ENCODE results near the gene CRP.
"Not testable (repeated sequence)": the region's sequence is repeated elsewhere in the genome, so short reads cannot be mapped to it uniquely, and the experiment has no call there.

Gene CRP, protein sequence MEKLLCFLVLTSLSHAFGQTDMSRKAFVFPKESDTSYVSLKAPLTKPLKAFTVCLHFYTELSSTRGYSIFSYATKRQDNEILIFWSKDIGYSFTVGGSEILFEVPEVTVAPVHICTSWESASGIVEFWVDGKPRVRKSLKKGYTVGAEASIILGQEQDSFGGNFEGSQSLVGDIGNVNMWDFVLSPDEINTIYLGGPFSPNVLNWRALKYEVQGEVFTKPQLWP

DNA sequence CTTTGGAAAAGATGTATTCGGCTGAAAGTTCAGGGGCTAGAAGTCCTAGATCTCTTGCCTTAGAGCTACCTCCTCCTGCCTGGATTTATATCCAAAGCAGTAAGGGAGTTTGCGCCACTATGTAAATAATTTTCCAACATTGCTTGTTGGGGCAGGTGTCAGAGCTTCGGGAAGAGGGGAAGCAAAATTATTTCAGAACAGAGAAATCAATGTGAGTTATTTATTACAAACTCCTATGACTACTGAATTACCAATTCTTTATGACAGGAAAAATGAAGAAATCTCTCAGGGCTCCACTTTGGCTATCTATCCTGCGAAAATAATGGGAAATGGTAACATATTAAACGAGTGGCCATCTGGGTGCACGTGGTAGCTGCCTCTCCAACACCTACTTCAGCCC, at the start of gene CRP:
Gene CRP (minus strand): TSS at position 61 of the 400 bp plus-strand sequence. CDS start 104 bp downstream, outside the sequence.
- DNase-seq: no peak

DNA sequence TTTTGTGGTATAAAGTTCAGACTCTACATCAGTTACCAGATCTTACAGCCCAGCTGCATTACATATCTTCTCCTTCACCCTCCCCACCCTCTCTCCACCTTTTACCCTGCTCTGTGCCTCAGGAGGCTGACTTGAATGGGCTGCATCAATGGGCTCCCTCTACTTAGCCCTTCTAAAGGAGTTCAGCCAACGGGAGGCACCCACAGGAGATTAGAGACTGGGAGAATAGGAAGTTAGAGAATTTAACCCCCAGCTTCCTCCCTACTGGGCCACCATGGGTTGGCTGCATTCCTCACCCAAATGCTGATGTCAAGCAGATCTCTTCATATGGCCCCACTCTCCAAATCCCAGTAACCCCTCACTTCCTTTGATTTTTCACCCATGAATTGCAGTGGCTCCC, 49.3 kb upstream of the CRP start:
- no peak for DNase-seq

DNA sequence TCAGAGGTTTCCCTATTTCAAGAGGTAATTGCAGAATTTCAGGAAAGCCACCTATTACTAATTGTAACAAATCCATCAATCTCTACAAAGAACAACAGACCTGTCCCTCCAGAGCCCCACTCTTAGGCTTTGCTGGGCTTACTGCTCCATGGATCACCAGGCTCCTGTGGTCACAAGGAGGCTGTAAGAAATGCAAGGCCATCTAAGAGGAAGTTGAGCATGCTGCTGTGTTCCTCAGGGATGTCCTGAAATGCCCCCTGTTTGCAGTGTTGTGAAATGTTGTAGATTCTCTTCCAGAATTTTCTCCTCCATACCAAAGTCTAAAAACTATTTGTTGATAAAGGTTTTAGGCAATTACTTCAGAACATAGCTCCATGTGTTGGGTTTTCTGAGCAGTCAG, 42.0 kb upstream of the CRP start:
- no peak for DNase-seq

DNA sequence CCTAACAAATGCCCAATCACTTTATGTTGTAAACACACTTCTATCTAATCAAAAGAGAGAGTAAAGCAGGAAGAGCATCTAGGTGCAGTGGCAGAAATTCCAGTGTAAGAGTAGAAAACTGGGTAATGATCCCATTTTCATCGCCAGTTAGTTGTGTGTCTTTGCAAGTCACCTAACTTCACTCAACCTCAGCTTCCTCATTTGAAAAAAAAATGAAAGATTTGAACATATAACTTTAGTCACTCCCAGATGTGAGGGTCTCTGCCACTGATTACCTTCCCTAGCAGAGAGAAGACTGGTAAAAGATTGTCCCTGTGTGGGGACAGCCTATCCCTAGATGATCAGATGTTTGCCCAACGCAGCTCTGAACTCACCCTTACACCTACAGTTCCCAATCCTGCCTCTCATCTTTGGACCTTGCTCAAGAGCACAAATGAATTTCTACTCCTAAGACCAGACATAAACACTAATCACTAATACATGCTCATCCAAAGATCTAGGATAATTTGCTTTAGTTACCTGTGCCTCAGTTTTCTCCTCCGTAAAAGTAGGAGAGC, 41.1 kb upstream of the CRP start:
- no peak for DNase-seq

DNA sequence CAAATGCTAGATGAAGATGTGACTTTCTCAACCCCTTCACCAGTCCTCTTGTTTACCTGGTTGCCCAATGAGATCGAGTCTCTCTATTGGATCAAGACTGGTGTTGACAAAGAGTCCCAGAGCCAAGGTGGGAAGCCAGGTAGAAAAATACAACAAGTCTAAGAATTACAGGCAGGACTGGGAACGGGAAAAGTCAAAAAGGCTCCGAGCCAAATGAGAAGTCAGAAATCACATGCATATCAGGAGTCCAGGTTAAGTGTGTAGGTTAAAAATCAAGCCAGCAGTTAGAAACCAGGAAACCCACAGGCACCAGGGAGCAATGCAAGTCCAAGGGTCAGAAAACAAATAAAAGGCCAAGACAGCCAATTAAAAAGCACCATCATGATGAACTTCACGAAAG, 39.0 kb upstream of the CRP start:
- DNase-seq: no peak

DNA sequence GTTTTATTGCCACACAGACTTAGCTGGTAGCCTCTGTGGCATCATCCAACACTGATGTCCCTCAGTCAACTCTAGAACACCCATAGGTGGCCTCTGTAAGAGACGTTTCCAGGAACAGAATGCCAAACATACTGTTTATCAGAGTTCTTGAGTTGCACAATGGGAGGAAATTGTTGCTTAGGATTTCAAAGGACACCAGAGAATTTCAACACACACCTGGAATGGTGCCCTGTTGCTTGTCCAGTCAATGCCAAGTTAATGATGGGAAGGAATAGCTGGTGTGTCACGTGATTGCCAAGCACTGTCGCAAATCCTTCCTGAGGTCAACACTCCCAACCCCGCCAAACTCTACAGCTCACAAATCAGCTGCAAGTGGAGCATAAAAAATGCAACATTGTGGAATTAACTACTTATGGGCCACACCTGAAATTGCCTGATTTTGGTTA, 37.8 kb upstream of the CRP start:
- no peak for DNase-seq

DNA sequence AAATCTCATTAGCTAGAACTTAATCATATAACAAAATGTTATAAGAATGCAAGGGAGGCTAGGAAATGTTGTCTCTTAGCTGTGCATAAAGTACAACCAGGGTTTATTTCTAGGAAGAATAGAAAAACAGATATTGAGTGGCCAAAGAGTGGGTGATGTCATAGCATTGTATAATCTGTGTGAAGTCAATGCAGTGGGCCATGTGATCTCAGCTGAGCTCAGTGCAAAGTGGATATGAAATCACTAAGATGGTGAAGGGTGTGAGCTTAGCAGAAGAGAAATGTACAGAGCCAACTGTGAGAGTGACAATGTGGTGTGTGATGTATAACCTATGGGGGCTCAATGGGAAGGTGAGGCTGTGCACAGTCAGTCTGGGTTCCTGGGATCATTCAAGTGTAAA, 36.6 kb upstream of the CRP start:
- DNase-seq: no peak

DNA sequence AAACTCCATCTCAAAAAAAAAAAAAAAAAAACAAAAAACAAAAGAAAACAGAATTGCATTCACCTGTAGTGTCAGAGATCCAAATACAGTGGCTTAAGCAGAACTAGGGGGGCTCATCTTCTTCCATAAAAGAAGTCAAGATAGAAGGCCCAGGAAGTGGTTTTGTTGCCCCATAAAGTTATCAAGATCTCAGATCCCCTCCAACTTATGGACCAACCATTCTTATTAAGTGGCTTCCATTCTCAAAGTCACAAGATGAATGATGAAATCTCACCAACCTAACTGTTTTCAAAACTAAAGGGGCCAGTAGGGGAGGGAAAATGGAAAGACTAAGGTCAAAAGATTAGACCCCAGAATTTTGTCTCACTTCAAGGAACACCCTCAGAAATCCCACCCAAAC, 36.2 kb upstream of the CRP start:
- DNase-seq: no peak

DNA sequence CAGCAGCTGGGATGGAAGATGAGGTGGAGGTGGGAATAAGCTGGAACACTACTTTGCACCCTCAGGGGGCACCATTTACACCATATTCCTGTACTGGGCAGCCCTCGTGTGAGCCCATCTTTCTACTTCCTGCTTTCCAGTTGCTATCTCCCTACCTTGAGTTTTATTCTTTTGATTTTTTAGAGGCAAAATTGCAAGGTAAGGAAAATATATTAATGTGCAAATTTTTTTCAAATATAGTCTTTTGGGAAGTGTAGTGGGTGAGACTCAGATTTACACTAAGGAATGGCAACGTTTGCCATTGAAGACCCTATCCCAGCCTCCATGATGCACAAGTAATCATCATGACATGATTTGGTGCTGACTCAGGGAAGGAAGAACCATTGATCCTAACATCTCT, 35.2 kb upstream of the CRP start:
- no peak for DNase-seq

DNA sequence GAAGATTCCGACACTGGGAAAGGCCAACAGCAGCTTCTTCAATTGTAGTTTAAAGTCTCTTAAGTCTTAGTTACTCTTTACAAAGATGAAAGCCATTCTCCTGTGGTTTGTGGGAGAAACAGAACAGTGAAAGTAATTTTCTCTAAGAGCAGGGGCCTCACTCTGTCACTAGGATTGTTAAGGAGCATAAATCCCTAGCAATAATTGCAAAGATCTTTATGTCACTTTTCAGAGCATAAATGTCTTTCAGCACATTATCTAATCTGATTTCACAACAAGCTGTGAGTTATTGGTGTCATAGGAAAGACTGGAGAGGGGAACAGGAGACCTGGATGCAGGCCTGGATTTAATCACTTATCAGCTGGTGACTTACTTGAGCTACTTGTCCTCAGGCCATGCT, 34.0 kb upstream of the CRP start:
- DNase-seq: no peak

DNA sequence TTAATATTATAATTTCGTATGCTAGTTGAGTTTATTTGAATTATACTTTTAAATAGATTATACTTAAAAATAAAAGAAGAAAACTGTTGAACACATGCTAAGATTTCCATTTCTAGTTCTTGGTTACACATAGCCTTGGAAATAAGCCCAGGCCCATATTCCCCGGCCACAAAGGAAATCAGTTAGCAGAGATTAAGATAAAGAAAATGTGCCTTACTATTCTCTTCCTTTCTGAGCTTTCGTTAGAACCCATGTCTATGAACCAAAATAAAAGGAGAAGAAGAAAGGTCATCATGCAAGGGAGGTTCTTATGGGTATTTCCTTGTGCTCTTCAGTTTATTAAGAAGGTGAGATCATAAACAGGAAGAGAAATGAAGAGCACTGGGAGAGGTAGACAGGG, 32.3 kb upstream of the CRP start:
- no peak for DNase-seq

DNA sequence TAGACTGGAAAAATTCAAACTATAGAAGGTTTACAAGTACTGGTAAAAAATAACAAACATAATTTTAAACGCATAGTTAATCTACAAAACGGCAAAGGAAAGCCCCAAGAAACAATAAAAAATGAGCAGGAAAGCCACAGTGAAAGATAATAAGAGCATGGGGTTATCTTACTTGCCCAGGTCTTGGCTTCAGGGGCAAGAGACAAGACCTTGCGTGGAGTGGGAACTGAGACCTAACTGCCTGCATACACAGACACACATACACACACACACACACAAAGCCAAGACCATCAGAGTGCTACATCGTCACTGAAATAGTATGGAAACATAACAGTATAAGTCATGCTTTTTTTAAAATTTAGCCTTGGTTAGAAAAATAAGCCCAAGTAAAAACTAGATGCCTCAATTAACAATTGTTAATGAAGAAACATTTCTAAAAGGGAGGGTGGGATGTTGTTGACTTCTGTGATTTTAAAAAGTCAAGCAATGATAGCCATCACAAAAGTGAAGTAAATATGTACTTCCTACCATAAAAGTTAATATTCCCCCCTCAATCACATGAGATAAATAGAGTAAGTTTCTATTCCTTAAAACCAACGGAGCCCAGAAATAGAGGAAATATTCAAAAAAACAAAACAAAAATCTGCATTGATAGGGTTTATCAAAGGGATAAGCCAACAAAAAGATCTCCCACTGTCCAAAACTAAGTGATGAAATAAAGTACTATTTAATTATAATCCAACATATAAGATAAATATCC, 29.4 kb upstream of the CRP start:
- DNase-seq: no peak

DNA sequence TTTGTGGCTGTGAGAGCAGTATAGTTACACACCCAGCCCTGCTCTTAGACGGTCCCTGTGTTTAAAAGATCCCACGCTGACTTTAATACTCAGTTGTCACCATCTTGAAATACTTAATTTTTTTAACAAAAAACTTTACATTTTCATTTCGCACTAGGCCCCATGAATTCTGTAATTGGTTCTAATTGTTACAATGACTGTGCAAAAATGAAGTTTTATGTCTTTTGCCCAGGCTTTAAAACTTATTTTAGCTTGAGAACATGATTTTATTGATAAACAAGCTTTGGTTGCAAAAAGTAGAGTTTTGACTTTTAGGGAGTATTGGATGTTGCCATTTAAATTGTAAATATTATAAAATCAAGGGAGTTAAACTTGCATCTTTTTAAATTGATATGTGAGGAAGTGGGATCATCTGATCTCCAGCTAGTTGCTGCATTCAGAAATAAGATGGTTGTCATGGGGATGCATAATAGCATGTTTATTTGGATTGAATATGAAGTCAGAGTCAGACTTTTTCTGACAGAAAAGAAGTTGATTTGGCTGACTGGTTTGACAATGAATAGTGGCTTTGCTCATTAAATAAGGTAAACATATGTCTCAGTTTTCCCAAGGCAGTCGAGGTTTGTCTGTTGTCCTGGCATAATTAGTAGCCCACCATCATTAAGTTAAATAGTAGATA, 23.0 kb upstream of the CRP start:
- no peak for DNase-seq

DNA sequence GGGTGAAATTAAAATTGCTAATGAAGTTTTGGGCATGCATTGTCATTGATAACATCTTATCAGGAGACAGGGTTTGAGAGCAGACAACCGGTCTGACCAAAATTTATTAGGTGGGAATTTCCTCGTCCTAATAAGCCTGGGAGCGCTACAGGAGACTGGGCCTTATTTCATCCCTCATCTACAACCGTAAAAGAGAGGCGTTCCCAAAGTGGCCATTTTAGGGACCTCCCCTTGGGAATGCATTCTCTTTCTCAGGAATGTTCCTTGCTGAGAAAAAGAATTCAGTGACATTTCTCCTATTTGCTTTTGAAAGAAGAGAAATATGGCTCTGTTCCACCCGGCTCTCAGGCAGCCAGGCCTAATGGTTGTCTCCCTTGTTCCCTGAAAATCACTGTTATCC, 8.8 kb upstream of the CRP start:
- DNase-seq: not testable (repeated sequence)

DNA sequence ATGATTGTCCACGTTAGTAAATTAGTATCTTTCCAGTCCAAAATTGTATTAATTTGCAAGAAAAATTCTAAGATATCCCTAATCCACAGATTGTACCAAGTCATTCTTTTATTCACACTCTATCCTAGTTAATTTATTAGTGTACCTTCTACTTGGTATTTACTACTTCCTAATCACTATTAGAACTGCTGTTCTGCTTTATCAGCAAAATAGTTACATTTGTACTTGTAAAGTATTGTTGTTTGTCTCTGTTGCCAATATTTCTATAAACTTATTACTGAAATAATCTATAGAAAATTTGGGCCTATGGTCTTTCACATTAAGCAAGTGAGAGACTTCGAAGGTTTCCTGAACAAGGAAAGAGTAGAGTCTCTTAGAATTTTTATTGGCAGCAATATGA, 5.6 kb upstream of the CRP start:
- no peak for DNase-seq

DNA sequence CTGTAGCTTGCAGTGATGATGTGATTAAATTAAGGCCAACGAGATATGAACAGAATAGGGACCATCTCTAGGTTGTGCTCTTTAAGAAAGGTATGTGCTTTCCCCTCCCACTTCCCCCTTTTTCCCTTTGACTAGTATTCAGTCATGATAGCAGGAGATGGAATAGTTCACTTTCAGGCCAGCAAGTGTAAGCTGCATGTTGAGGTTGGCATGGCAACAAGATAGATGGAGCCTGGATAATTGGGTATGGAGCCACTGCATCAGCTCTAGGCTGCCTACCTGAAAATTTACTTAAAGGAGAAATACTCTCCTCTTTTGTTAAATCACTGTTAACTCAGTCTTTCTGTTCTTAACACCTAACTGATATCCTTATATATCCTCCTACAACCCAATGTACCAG, 1.5 kb upstream of the CRP start:
- no peak for DNase-seq

DNA sequence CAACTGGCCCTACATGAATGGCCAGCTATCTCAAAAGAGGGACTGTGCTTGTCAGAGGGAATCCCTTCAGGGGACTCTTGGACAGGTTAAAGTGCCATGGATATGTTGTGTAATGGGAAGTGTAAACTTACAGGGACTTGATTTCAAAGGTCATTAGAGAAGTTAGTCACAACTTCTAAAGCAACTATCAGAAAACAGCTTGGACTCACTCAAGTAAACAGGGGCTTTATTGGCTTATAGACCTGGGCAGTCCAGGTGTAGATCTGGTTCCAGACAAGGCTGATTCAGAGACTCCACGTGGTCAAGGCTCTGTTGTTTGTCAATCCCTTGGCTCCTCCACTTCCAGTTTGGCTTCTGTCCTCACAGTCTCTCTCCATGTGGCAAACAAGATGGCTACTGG, 2.3 kb downstream of the CRP start:
- DNase-seq: no peak

DNA sequence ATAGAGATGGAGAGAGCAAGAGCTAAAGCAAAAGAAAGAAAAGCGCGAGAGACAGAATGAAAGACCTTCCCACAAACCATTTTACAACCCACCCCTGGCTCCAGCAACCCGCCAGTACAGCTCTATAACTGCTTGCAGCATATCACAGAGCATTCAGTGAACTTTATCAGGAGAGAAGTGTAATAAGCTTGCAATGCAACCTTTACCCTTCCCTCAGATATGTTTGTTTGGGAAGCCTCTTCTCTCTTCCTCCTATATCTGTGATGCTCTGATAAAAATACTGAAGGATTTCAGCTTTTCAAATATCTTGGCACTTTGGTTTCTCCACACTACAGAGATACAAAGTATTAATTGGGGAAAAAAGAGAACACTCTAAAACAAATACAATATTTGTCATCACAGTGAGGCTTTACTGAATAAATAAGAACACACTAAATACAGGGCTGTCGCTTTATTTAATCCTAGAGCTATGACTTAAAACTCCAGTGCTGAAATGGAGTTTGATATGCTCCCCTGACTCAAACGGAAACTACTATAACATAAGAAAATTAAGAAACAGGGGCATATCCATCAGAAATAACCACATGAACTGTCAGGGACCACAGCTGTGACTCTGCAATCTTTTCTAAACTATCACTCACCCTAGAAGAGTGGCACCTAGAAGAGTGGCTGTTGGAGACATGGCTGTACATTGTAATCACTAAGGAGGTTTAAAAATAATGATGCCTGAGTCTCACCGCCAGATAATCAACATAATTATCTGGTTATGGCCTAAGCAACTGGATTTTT, 6.7 kb downstream of the CRP start:
- DNase-seq: no peak

DNA sequence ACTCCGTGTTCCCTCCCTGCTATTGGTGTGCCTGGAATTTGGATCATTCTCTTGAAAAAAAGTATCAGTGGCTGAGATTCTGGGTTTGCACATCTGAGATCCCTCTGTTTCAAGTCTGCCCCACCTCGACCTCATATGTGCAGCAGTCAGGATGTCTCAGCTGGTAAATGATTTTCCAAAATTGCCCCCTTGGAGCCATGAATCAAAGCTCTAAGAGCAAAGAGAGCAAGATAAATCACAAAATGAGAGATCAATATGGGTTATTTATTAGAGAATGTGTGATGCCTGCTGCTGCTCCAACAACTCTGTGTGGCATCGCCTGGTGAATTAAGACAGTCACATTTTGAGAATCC, 8.5 kb downstream of the CRP start:
- DNase-seq: no peak

DNA sequence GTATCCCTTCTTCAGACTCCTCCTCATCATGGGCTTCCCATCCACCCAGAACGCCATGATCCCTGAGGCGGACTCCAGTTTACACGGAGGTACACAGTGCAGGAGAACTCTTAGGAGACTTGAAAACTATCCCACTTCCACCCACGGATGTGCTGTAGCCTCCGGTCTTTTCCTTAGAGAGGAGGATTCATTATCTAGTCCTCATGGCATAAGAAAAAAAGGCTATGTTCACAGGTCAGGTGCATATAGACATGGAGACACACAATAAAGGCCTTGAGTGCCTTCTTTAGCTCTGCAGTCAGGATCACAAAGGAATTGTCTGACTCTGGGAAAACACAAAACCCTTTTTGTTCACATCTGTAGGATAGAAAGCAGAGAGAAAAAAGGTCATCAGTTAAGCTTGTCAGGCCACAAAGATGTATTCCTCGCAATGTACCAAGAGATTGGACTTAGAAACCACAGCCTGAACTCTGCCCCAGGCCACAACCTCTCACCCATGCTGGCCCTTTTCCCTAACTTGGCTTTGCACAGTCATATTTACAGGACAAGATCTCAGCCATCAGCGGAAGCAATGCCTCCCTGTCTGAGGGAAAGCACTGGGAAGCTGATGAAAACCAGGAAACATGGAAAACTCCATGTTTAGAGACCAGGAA, 9.0 kb downstream of the CRP start:
- DNase-seq: no peak

DNA sequence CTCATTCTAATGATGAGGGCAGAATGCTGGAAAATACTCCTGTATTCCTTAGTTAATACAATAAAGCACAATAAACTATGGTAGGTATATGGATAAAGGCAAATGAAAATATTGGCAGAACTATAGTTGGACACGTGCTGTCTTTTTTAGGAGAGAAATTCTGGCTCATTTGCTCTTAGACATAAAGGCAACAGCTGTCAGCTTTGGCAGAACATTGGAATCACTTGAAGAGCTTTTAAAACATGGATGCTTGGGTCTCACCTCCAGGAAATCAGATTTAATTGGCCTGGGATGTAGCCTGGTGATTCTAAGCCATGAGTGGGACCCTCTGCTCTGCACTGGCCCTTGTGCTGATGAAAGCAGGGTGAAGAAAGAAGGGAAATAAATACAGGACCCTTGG, 9.9 kb downstream of the CRP start:
- no peak for DNase-seq

DNA sequence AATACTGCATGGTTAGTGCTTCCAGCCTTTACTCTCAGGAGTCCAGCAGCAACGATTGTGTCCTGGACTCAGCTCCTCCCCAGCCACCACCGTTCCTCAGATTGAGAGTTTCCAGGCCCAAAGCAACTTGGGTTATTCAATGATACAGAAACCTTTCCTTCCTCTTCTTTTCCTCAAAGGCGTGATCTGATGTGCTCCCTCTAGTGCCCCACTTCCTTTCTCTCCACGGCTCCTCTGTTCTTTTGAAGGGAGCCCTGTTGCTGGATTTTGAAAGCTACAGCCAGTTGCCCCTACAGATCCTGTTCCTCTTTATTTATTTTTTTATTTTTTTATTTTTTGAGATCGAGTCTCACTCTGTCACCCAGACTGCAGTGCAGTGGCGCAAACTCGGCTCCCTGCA, 14.1 kb downstream of the CRP start:
- DNase-seq: no peak

DNA sequence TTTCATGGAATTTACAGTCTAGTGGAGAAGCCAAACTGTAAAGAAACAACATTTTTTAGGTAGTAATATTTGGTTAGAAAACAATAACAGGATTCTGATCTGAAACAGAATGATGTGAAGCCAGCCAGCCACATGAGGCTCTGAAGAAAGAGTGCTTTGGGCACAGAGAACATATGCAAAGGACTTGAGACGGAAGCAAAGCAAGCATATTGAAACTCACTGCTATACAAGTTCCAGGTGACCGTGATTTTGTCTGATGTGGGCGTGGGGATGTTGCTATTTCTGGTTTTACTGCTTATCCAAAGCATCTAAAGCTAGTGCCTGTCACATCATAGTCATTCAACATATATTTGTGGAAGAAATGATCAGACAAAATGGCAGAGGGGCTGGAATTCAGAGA, 14.7 kb downstream of the CRP start:
- no peak for DNase-seq
